Measurements from ENCODE around the gene ARID4A.
A peak's percentile ranks its signal among the peaks of the same experiment; 100 is the strongest.
"Not testable (repeated sequence)": the region's sequence is repeated elsewhere in the genome, so short reads cannot be mapped to it uniquely, and the experiment has no call there.

Gene ARID4A

GRCh38 chr14:58291646-58292045, 6.7 kb upstream of the ARID4A start:
- no peak for DNase-seq (ENCODE audit: low read depth)

- no peak for DNase-seq (ENCODE audit: low read depth)
These were observed 6.2 kb upstream of the ARID4A start for GRCh38 chr14:58292187-58292586.

- DNase-seq (ENCODE audit: low read depth) = no peak
These were observed 4.2 kb upstream of the ARID4A start for GRCh38 chr14:58294201-58294600.

- DNase-seq (ENCODE audit: low read depth) = no peak
These were observed 1.6 kb upstream of the ARID4A start for GRCh38 chr14:58296726-58297125.

DNA sequence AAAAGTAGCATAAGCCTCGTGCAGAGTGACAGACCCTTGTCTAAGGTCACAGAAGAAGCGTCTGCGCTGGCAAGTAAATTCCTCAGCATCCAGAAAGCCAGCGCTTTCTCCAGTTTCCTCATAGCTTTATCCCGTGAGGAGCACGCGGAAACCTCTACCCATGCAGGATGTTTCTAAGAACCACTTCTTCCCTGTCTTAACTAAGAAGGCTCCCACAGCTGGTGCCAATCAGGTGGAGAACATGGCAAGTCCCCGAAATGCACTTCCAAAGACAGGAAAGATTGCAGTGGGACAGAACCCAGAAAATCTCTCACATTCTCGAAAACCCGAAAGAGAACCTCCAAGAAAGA, 968 bp upstream of the ARID4A start:
- DNase-seq (ENCODE audit: low read depth) = no peak

DNA sequence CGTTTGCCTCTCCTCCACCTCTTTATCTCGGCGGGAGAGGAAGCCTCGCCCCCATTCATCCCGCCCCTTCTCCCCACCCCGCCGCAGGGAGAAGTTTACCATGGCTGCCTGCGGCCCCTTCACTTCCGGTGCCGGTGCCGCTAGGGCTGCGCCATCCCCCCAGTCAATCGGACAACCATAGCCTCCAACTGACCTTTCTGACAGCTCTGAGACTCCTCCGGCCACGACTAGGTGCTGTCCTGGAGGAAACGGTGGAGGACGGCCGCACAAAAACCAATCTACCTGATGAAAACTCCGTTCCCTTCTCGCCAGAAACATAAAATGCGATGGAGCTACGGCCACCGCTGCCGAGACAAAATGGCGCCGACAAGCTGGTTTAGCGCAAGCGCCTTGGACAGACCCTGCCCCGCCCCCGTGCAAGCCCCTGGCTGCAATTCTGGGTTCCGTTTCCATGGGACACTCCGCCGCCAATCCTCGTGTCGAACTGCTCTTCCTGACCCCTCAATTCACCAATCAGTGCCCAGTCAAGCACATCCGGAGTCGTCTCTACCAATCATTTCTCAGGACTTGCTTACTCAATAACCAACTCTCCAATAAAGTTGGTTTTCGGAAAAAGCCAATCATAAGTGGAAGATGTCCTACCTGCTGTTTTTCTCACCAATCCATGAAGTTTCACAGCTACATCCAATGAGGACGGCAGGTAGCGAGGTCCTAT, 436 bp upstream of the ARID4A start:
- DNase-seq (ENCODE audit: low read depth) = peak; percentile 98

- peak; percentile 13 for DNase-seq (ENCODE audit: low read depth)
These were observed 1.3 kb downstream of the ARID4A start for GRCh38 chr14:58299401-58300330.

- DNase-seq (ENCODE audit: low read depth) = no peak
These were observed 3.1 kb downstream of the ARID4A start for GRCh38 chr14:58301416-58301815.

- no peak for DNase-seq (ENCODE audit: low read depth)
These were observed 7.4 kb downstream of the ARID4A start for GRCh38 chr14:58305730-58306129.

GRCh38 chr14:58307597-58308316, 9.4 kb downstream of the ARID4A start:
- DNase-seq (ENCODE audit: low read depth) = no peak

GRCh38 chr14:58309086-58309485, 10.7 kb downstream of the ARID4A start:
- no peak for DNase-seq (ENCODE audit: low read depth)

DNA sequence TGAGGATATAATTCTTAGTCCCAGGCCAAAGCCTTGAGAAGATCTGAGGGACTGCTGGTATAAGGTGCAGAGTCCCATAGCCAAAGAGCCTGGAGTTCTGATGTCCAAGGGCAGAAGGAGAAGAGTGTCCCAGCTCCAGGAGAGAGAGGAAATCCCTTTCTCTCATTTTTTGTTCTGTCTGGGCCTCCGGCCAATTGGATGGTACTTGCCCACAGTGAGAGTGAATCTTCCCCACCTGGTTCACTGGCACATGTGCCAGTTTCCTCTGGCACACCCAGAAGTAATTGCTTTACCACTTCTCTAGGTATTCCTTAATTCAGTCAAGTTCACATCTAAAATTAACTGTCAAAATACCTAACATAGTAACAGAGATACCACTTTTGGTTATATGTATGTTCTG, 15.3 kb downstream of the ARID4A start:
- DNase-seq (ENCODE audit: low read depth) = no peak

- no peak for DNase-seq (ENCODE audit: low read depth)
These were observed 17.3 kb downstream of the ARID4A start for GRCh38 chr14:58315606-58316005.

DNA sequence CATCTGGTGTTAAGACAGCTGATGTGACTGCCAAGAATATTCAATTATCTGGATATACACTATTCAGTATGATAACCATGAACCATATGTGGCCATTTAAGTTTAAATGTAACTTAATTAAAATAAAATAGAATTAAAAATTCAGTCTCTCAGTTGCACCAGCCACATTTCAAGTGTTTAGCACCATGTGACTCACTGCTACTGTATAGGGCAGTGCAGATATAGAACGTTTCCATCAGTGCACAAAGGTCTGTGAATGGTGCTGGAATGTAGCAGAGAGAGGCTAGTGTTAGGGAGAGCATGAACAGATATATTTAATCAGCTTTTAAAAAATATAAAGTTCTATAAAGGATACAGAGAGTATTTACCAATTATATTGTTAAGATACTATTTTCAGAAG, 28.7 kb downstream of the ARID4A start:
- DNase-seq (ENCODE audit: low read depth) = no peak

- DNase-seq (ENCODE audit: low read depth) = peak; percentile 84
These were observed 32.8 kb downstream of the ARID4A start for GRCh38 chr14:58331111-58331510.

DNA sequence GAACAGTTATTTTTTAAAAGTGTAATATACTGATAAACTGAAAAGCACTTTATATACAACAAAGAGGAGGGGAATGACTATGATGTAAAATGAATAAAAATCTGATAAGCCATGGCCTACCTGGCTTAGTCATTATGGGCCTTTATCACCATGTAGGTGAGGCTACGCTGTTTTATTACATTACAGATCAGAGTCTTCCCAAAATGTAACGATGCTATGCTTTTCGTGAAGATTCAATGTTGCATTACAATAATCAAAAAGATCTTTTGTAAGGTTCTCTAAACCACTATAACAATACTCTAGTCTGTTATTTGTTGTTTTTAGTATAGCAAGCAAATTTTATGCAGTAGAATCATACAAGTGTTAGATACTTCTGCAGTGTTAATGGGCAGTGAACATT, 34.2 kb downstream of the ARID4A start:
- no peak for DNase-seq (ENCODE audit: low read depth)

GRCh38 chr14:58339666-58340065, 41.3 kb downstream of the ARID4A start:
- not testable (repeated sequence) for DNase-seq (ENCODE audit: low read depth)

DNA sequence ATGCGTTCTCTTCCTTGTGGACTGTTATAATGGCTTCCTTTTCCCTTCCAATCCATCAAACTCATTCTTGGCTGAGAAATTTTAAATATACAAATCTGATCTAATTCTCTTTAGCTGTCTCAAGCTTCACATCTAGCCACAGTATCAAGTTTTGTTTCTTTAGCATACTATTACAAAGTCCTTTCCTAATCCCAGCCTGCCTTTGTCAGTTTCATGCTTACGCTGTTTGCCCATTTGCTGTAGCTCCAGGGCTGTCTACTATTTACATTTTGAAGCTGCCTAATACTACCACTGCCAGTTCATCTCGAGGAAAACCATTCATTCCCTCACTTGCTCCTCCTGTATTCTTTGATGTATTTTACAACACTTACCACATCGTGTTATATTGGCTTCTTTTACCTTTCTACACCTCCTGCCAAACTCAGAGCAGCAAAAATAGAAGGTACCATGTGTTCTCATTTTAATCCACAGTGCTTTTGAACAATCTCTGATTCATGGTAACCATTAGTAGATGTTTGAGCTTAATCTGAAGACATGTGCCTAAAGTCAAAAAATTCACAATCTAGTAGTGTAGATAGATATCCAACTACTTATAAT, 42.9 kb downstream of the ARID4A start:
- DNase-seq (ENCODE audit: low read depth) = no peak

GRCh38 chr14:58343535-58343934, 45.2 kb downstream of the ARID4A start:
- not testable (repeated sequence) for DNase-seq (ENCODE audit: low read depth)

DNA sequence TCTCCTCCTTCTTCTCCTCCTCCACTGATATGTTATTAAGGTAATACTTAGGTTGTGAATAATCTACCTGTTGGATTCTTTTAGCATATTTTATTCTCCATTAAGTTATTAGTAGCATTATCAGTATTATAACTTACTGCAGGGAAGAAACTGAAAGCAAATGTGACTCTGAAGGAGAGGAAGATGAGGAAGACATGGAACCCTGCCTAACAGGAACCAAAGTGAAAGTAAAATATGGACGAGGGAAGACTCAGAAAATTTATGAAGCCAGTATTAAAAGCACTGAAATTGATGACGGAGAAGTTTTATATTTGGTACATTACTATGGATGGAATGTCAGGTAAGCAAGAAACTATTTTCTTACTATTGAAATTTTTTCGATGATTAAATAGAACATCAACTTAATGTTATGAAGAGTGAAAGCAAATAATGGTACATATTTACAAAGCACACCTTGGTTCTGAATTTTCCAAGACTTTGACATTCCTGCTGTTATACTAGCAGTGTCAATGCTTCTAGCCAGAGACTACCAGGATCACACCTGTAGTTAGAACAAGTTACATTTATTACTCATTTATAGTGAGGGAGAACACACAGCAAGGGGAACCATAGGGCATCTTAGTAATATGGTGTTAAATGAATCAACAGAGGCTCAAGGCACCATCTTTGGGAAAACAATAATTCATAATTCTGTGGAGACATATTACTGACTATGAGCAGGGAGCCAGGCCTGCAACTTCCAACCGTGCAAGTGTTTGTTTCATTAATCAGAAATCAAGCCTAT, 55.4 kb downstream of the ARID4A start:
- DNase-seq (ENCODE audit: low read depth) = no peak

- DNase-seq (ENCODE audit: low read depth) = no peak
These were observed 56.5 kb downstream of the ARID4A start for GRCh38 chr14:58354808-58355207.

- no peak for DNase-seq (ENCODE audit: low read depth)
These were observed 57.9 kb downstream of the ARID4A start for GRCh38 chr14:58356268-58356667.
